ENCODE measurements around the gene GNAZ.
"Not testable (repeated sequence)": the region's sequence is repeated elsewhere in the genome, so short reads cannot be mapped to it uniquely, and the experiment has no call there.

GNAZ gene

DNA sequence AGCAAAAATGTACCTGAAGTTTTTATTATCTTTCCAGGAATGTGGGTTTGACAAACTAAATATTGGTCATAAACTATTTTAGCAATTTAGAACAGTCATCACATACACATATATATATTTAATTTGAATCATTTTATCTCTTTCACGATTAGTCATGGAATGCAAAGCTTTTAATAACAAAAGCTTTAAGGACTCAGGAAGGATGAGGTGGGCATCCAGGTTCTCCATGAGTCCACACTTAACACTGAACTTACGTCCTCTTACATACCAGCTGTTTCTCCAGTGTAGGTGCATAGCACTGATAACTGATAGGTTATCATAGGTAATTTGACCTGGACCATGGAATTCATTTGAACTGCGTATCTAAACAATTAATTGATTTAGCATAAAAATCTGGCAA lies 28.1 kb upstream of the GNAZ start:
- H3K4me3 ChIP-seq (ENCODE audit: low read depth, low read length): no peak overlapping the region

DNA sequence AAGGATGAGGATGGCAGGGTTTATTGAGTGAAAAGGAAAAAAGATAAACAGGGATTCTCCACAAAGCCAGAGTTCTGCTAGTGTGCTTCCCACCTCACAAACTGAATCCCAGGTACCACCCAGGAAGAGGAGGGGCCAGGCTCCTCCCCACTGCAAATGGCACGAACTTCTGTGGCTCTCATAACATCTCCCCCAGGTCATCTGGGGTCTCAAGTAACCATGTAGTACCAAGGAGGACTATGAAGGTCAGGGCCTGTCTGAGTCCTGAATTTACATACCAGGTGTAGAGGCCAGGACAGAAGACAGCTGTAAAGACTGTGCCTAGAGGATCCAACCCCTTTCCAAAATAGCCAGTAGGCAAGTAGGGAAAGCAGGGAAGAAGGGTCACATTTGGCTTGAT lies 25.7 kb upstream of the GNAZ start:
- no peak overlapping the region for H3K4me3 ChIP-seq (ENCODE audit: low read depth, low read length)

DNA sequence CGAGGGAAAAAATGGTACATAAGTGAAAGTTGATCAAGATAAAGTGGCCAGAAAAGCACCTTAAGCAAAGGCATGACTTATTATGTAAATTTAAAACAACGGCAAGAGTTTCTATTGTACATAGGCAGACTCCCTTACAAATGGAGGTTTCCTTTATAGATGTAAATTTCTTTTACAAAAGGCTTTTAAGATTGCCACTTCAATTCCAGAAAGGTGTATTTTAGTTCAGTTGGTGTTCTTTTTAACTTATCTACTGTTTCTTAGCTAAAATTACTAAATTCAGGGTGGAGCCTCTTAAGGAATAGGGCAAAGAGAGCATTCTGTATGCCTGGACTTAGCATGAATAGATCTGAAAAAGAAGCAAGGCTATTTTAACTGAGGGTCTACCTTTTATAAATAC lies 24.9 kb upstream of the GNAZ start:
- H3K4me3 ChIP-seq (ENCODE audit: low read depth, low read length): no peak overlapping the region

DNA sequence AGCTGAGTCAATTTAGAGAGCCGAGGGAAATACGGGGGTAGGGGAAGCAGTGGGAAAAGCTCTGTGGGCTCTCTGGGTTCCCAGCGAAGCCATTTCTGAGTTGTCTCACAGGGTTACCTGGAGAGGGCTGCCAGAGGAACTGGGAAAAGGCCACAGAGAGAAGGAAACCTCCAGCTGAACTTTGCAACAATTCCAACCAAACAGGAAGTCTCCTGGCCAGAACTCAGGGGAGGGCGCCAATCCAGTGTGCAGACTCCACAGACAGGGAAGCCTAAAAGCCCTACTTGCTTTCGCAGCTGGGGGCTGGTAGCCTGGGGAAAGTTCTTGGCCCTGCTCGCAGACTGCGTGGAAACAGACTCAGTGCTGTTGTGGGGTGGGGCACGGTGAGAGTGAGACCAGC lies 23.1 kb upstream of the GNAZ start:
- H3K4me3 ChIP-seq (ENCODE audit: low read depth, low read length): no peak overlapping the region

DNA sequence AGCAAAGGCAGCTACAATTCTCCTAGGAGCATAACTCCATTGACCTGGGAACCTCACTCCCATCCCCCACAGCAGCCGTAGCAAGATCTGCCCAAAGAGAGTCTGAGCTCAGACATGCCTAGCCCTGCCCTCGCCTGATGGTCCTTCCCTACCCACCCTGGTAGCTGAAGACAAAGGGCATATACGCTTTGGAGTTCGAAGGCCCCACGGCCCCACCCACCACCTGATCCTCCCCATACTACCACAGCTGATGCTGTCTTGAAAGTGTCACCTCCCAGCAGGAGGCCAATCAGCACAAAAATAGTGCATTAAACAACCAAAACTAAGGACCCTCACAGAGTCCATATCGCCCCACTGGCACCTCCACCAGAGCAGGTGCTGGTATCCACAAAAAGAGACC lies 22.6 kb upstream of the GNAZ start:
- no peak overlapping the region for H3K4me3 ChIP-seq (ENCODE audit: low read depth, low read length)

DNA sequence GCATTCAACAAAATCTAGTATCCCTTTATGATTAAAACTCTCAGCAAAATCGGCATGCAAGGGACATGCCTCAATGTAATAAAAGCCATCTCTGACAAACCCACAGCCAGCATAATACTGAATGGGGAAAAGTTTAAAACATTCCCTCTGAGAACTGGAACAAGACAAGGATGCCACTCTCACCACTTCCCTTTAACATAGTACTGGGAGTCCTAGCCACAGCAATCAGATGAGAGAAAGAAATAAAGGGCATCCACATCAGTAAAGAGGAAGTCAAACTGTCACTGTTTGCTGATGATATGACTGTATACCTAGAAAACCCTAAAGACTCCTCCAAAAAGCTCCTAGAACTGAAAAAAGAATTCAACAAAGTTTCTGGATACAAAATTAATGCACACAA lies 19.8 kb upstream of the GNAZ start:
- not testable (repeated sequence) for H3K4me3 ChIP-seq (ENCODE audit: low read depth, low read length)

DNA sequence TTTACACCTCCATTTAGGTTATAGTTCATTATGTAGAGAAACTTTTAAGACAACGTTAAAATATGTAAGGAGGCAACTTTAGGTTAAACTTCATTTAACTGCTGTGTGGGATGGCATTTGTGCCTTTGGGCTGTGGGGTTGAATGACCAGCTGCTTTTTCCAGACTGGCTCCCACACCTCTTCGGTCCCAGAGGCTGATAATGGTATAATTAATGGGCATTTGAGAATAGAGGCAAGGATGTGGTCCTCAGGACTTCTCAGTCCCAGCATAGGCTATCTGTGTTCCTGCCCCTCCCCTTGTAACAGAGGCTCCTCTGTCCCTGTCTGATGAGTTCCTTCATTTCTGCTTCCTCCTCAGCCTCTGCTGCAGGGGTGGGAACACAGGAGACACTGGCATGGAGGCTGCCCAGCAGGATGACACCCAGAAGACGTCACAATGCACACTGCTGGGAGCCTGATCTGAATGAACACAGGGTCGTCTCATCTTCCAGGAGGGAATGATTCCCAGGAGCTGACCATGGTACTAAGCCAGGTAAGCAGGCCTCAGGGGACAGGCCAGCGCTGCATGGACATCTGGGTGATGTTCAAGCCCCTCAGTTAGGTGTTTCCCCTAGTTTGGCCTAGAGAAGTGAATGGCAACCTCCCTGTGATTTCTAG lies 17.1 kb upstream of the GNAZ start:
- no peak overlapping the region for H3K4me3 ChIP-seq (ENCODE audit: low read depth, low read length)

DNA sequence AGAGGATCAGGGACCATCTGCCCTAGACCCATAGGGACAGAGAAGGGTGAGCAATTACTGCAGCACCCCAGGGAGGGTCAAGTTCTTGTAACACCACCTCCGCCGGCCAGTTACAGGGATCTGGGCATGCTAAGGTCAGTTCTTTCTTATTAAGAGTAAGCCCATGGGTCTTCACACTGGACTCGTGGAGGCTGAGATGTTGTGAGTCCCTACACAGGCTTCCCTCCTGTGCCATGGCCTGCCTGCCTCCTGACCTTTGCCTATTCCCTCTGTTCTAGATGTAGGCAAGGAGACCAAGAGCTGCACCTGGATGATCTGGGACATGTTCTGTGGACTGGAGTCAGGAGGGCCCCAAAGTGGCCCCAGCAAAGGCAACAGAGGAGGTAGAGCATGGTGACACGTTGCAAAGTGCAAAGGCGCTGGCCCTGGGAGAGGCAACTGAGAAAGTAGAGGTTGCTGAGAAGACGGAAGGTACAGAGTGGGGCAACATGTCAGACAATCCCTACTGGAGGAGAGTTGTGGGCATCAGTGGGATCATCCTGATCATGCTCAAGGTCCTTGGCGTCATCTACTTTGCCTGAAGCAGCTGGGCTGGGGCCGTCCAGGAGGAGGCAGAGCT lies 16.3 kb upstream of the GNAZ start:
- H3K4me3 ChIP-seq (ENCODE audit: low read depth, low read length): no peak overlapping the region

DNA sequence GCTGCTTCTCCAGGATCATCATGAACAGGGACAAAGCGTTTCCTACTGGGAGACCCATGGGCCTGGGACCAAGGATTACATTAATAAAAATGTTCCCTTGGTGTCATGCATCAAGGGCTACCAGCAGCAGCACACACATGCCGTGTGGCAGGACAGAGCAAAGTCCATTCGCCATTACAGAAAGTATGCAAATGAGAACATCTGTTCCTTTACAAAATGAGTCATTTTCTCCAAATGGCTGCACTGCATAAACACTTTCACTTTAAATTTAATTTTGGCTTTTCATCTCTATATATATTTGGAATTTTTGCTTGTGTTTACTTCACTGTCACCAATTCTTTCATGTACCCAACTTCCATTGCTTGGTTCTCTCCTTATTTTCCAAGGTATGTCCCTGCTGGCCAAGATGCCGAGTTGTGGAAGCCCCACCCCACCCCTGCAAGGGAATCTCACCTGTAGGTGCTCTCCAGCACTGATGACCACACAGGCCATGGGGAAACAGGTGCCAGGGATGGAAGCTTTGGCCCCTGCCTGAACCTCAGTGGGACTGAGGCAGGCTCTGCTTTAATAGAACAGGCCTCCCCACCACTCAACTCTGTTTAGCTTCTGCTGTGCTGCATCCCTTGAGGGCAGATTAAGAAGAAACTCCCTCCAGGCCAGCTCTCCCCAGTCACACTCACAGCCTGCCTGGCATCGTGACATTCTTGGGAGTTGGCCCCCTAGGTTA lies 15.6 kb upstream of the GNAZ start:
- H3K4me3 ChIP-seq (ENCODE audit: low read depth, low read length): no peak overlapping the region

DNA sequence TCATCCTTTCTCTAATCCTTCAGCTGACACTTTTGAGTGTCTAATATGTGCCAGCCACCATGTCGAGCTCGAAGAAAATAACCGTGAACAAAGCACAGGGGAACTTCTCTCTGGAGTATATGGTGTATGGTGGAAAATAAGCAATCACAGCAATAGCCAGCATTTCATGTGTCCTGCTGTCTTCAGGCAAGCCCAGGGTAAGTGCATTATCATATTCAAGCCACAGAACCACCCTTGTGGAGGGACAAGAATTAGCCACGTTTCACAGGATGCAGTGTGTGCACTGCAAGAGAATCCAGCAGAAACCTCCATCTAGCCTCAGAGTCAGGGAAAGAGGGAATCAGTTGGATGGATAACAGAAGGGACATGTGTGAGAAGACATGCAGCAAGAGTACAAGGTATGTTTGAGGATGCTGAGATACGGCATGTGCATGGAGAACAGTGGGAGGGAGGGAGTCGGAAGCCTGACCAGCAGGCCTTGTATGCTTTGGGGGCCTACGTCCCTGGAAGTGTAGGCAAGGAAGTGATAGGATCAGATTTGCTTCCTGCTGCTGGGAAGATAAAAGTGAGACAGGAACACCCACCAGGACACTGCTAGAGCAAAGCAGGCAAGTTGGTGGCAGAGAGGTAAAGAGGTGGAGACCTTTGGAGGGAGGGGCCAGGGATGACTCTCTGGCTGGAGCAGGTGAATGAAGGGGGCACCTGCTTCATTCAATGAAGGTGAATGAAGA lies 14.7 kb upstream of the GNAZ start:
- H3K4me3 ChIP-seq (ENCODE audit: low read depth, low read length): no peak overlapping the region

DNA sequence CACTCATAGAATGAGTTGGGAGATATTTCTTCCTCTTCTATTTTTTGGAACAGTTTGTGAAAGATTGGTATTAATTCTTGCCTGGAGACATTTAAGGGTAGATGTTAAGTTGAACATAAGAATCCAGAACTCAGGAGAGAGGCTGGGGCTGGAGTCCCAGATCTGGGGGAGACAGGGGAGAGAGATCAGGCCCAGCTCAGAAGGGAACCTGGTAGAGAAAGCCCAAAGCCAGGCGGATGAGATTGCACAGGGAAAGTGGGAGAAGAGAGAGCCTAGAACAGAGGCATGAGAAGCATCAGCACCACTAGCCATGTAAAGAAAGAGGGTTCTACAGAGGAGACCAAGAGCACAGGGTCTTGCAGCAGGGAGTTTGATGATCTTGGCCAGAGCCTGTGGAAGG lies 13.0 kb upstream of the GNAZ start:
- no peak overlapping the region for H3K4me3 ChIP-seq (ENCODE audit: low read depth, low read length)

DNA sequence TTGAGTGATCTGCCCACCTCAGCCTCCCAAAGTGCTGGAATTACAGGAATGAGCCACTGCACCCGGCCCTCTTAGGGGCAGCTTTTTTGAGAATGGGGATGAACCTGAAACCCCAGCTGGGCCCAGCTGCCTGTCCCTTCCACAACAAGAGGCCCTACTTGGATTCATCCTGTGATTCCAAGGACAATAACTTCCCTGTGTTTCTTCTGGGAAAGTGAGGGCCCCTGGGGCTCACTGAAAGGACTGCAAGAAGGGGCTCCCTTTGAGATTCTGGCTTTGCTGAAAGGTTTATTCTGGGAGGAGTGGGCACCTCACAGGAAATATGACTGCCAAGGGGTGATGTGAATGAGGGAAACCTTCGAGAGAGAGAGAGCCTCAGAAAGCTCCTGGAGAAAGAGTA lies 12.3 kb upstream of the GNAZ start:
- H3K4me3 ChIP-seq (ENCODE audit: low read depth, low read length): no peak overlapping the region

DNA sequence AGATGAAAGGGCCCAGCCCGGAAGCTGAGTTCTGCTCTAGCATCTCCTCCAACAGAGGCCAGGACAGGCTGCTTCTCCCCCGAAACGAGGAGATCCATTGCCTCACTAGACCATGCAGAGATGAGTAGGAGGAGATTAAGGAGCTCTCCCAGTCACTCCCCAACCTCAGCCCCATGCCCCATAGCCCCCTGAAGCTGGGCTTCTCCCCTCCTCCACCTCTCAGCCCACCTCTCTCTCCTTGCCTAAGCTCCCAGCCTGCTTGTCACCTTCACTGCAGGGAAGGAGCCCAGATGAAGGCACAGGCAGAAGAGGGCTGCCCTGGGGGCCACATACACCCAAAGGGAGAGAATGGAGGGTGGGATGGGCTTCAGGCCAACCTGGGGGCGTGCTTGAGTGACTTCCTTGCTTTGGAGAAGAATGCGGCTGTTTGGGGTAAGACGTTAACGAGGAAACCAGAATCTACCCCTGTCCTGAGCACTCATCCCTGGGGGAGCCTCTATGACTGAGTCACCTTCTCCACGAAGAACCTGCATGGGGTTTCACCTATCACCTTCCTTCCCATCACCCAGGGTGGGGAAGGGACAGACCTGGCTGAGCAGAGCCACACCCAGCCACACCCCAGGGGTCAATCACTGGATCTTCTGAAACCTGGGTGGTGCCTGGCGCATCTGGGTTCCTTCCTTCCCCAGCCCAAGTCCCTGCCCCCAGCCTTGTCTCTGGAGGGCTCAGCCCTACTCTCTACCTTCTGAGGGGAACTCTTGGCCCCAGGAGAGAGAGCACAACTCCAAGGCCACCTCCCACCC lies 11.6 kb upstream of the GNAZ start:
- H3K4me3 ChIP-seq (ENCODE audit: low read depth, low read length): no peak overlapping the region

DNA sequence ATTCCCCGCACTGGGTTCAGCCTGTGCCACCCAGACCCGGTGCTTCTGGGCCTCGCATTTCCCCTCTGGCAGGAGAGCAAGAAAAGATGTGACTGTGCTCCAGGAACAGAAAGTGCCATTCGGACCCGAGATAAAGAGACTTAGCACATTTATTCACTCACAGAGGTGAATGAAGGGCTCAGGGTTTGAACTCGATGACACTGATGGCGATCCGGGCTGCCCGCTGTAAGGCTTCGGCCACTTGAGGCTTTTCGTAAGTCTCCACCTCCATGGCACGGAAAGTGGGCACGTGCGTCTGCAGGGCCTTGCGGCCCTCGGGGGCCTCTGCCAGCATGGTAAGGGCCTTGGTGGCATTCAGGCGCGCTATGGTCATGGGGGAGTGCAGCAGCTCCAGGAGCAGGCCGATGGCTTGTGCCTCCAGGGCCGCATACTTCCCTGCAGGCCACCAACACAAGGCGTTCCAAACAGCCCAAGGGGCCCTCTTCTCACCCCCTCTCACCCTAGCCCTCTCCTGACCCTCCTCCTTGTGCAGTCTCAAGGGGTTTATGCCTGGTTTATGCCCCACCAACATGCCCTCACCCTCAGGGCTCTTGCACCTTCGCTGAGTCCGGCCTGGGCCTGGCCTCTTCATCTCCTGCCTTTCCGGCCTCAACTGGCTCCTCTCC lies 10.9 kb upstream of the GNAZ start:
- no peak overlapping the region for H3K4me3 ChIP-seq (ENCODE audit: low read depth, low read length)

DNA sequence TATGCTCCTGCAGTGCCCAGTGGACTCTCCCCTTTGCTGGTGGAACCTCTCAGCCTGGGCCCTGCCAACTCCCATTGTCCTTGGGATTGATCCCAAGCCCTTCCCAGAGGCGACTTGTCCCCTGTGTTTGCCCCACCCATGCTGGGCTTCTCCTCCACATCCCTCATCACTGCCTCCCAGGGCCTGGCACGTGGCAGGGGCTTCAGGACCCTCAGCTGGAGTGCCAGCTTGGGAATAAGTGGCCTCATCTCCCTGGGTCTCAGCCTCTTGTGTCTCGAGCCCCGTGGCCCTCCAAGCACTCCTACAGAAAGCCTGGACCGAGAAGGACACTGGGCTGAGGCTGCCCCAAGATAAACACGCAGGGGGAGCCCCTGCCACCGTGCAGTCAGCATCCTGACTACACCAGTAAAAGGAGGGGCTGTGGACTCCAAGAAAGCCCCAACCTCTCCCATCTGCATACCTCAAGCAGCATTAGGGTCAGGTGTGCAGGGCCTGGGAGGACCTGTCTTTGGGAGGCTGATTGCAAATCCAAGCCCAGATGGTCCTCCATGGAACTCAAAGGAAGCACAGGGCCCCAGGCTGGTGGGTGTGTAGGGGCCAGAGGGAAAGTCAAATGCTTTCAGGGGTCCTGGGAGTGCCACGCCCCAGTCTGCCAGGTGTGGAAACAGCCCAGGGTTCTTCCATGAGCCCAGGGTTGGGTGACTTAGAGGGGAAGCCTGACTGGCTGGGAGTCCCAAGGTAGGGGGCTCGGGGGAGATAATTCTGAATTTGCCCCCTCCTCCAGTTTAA lies 9.5 kb upstream of the GNAZ start:
- no peak overlapping the region for H3K4me3 ChIP-seq (ENCODE audit: low read depth, low read length)

DNA sequence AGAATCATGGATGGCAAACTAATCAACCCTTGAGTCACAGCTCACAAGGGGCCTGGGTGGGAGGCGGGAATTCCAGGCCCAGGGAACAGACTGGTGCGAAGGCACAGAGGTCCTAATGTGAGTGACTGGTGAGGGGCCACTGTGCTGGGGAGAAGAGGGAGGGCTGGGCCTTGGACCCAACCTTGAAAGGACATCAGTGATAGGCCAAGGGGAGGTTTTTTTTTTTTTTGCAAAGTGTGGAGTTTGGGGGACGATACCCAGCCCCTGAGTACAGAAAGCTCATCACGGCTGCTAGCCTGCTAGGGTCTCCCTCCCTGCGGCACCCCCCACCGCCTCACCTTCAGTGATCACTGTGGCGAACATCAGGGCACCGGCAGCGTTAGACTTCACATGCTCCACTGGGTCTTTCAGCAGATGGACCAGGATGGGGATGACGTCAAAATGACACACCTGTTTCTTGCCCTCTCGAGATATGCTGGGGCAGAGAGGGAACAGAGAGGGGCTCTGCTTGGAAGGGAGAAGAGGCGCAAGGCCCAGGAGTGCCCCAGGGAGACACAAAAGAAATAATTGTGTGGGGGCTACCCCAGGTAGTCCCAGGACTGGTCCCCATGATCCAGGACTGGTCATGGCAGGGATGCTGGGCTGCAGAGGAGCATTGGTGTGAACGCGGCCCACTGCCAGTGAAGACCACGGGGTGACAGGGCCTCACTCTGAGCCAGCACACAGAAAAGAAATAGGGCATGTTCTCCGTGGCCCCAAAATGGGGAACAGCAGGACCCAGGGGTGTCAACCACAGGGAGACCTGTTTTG lies 8.6 kb upstream of the GNAZ start:
- no peak overlapping the region for H3K4me3 ChIP-seq (ENCODE audit: low read depth, low read length)

DNA sequence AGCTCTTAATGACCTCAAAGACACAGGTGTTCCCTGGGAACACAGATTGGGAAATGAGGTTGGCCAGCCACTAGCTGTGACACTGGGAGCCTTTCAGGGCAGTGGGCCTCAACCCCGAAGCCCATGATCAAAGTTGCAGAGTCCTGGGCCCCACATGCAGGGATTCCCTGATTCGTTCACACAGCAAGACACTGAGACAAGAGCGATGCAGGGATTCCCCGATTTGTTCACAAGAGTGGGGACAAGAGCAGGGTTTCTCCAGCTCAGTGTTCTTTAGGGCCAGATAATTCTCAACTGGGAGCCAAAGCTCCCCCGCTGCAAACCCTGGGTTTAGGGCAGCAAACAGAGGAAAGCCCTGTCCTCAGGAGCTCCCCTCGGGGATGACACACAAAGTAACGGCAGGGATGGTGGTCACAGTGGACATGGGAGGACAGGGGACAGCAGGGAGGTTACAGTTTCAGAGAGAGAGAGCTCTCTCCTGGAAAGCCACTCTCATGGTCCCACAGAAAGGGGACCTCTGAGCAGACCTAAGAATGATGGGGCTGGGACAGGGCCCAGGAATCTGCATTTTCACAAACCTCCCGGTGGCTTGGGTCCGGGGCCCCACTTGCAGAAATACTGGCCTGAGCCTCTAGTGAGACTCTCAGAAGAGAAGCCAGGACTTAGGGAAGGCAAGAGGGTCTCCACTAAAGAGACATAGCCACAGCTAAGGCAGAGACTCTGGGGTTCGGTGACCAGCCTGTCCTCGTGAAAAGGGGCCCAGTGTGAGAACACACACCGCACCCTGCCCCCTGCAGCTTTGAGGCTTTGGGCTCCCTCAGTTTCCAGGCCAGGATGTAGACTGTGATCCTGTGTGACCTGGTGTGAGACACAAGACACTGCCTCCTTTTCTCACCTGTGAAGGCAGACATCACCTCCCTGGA lies 7.4 kb upstream of the GNAZ start:
- no peak overlapping the region for H3K4me3 ChIP-seq (ENCODE audit: low read depth, low read length)

Data from iPS-11a (cell line).